Peyer's patch (tissue), 4 donors: ENCODE results near the gene IQCM. TPM values are rescaled to one million over a fixed set of nuclear protein-coding genes. Genes with fewer than 3 reads are reported as not detected.

Source experiments
- DNase-seq, 3 donors: peaks; one replicate each; pipeline ENCODE4 v3.0.0-alpha.2; 2017 to 2019
- H3K27ac ChIP-seq, 4 donors: fragments of 200-600 bp; sonication (generic); one replicate each; pipeline ENCODE4 v1.5.1; 2016 to 2019
- H3K27me3 ChIP-seq, 2 donors: fragments of 200-600 bp; sonication (generic); one replicate each; pipeline ENCODE4 v1.5.1; 2019
- H3K36me3 ChIP-seq, 3 donors: fragments of 200-600 bp; sonication (generic); one replicate each; pipeline ENCODE4 v1.5.1; 2016 to 2019
- H3K4me1 ChIP-seq, 4 donors: fragments of 200-600 bp; sonication (generic); one replicate each; pipeline ENCODE4 v1.5.1; 2016 to 2019
- H3K4me3 ChIP-seq, 4 donors: fragments of 200-600 bp; sonication (generic); 1 replicate in 3 of 4; 2 replicates in 1 of 4; pipeline ENCODE4 v1.5.1; 2016 to 2019; ENCODE audit warnings: mild to moderate bottlenecking in 1 of 4
- H3K9me3 ChIP-seq, 4 donors: fragments of 200-600 bp; sonication (generic); one replicate each; pipeline ENCODE4 v1.5.1; 2016 to 2019; ENCODE audit warnings: mild to moderate bottlenecking in 1 of 4
- POLR2A ChIP-seq, 2 donors: fragments of 450-650 bp; IDR thresholded peaks; one replicate each; pipeline ENCODE4 v1.5.1; 2017; ENCODE audit warnings: antibody characterized with exemption in 2 of 2, mild to moderate bottlenecking in 2 of 2, moderate library complexity in 2 of 2
- total RNA-seq, 4 donors: library from RNA; depleted of rRNA; stranded (reverse); fragments of >200 nt; gene quantifications; one replicate each; pipeline ENCODE4 v1.1.0, GENCODE V29; 2016
- TF ChIP-seq, protein P1 (sequence below), 6 experiments: fragments of 450-650 bp in 4 of 6; fragments of 200-600 bp in 2 of 6; sonication (generic) in 1 of 6; IDR thresholded peaks; one replicate each; pipeline ENCODE4 v1.5.1; 2017 to 2019; ENCODE audit warnings: antibody characterized with exemption in 6 of 6, mild to moderate bottlenecking in 3 of 6, moderate library complexity in 1 of 6

The IQCM gene
- total RNA-seq, 4 donors from 2014 or later: not detected

- Histone ChIP-seq H3K4me1 (no peaks in the 10 kb centered on the region), H3K4me3 (no peak overlapping the region), H3K36me3 (no peaks in the 10 kb centered on the region), H3K27ac (no peak overlapping the region), H3K27me3 (no peaks in the 10 kb centered on the region), H3K9me3 (no peaks in the 10 kb centered on the region)
- no peak for TF ChIP-seq POLR2A (IDR thresholded peaks at IDR 0.05)
- TF ChIP-seq, protein P1, sequence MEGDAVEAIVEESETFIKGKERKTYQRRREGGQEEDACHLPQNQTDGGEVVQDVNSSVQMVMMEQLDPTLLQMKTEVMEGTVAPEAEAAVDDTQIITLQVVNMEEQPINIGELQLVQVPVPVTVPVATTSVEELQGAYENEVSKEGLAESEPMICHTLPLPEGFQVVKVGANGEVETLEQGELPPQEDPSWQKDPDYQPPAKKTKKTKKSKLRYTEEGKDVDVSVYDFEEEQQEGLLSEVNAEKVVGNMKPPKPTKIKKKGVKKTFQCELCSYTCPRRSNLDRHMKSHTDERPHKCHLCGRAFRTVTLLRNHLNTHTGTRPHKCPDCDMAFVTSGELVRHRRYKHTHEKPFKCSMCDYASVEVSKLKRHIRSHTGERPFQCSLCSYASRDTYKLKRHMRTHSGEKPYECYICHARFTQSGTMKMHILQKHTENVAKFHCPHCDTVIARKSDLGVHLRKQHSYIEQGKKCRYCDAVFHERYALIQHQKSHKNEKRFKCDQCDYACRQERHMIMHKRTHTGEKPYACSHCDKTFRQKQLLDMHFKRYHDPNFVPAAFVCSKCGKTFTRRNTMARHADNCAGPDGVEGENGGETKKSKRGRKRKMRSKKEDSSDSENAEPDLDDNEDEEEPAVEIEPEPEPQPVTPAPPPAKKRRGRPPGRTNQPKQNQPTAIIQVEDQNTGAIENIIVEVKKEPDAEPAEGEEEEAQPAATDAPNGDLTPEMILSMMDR (IDR thresholded peaks at IDR 0.05): no peak
- DNase-seq: no peak
Observed at GRCh38 chr4:149398993-149399392, 416.6 kb downstream of the IQCM start.

GRCh38 chr4:149370785-149371420 is 444.7 kb downstream of the IQCM start:
- no peak for TF ChIP-seq POLR2A (IDR thresholded peaks at IDR 0.05)
- TF ChIP-seq, protein P1 (IDR thresholded peaks at IDR 0.05): peak in 4 of 6 experiments; percentile 19 to 56 (median 52)
- Histone ChIP-seq H3K9me3 (no peaks in the 10 kb centered on the region), H3K4me1 (no peaks in the 10 kb centered on the region), H3K27me3 (no peaks in the 10 kb centered on the region), H3K27ac (no peak overlapping the region), H3K4me3 (no peak overlapping the region), H3K36me3 (no peaks in the 10 kb centered on the region)
- DNase-seq: no peak

- Histone ChIP-seq H3K4me3 (no peak overlapping the region), H3K27ac (no peak overlapping the region), H3K4me1 (no peaks in the 10 kb centered on the region), H3K27me3 (no peaks in the 10 kb centered on the region), H3K9me3 (no peaks in the 10 kb centered on the region), H3K36me3 (no peaks in the 10 kb centered on the region)
- TF ChIP-seq POLR2A (IDR thresholded peaks at IDR 0.05): no peak
- TF ChIP-seq, protein P1 (IDR thresholded peaks at IDR 0.05): no peak
- DNase-seq: no peak
Observed at GRCh38 chr4:149370002-149370401, 445.6 kb downstream of the IQCM start.

GRCh38 chr4:149353241-149353640 is 462.4 kb downstream of the IQCM start:
- Histone ChIP-seq H3K4me1 (no peaks in the 10 kb centered on the region), H3K9me3 (no peaks in the 10 kb centered on the region), H3K27ac (no peak overlapping the region), H3K4me3 (no peak overlapping the region), H3K36me3 (no peaks in the 10 kb centered on the region), H3K27me3 (no peaks in the 10 kb centered on the region)
- DNase-seq: no peak
- TF ChIP-seq POLR2A (IDR thresholded peaks at IDR 0.05): no peak
- TF ChIP-seq, protein P1 (IDR thresholded peaks at IDR 0.05): no peak

- Histone ChIP-seq H3K4me3 (no peak overlapping the region), H3K36me3 (no peaks in the 10 kb centered on the region)
- TF ChIP-seq POLR2A (IDR thresholded peaks at IDR 0.05): no peak
- TF ChIP-seq, protein P1 (IDR thresholded peaks at IDR 0.05): no peak
Observed at GRCh38 chr4:149349541-149349940, 466.1 kb downstream of the IQCM start.

More at GRCh38 chr4:149349541-149349940, 466.1 kb downstream of the IQCM start:
- H3K27ac ChIP-seq: no peak overlapping the region
- DNase-seq: no peak
- H3K27me3 ChIP-seq: no peaks in the 10 kb centered on the region
- H3K9me3 ChIP-seq: no peaks in the 10 kb centered on the region
- H3K4me1 ChIP-seq: no peaks in the 10 kb centered on the region
